Measurements from ENCODE around the gene PHACTR1. TPM values are rescaled to one million over a fixed set of nuclear protein-coding genes. Genes with fewer than 3 reads are reported as not detected.

The PHACTR1 gene
- polyA plus RNA-seq, 3 donors = 6.1 to 26.9 (median 7.6) TPM

- Histone ChIP-seq H3K36me3 (replicated peaks in 1 of 2; ENCODE audit: control insufficient read depth in 1 of 2, insufficient read depth in 2 of 2, low read length in 2 of 2) (no peaks in the 10 kb centered on the region), H4K20me1 (ENCODE audit: insufficient read depth, low read length) (no peaks in the 10 kb centered on the region), H3K9ac (ENCODE audit: insufficient read depth, low read length, poor library complexity, severe bottlenecking) (no peak overlapping the region), H2AFZ (ENCODE audit: insufficient read depth, low read depth, low read length, poor library complexity, severe bottlenecking) (no peak overlapping the region), H3K27ac (ENCODE audit: low read depth in 1 of 2, low read length in 2 of 2) (no peak overlapping the region), H3K4me2 (replicated peaks; ENCODE audit: extremely low read depth, low read length, poor library complexity, severe bottlenecking) (no peak overlapping the region), H3K4me3 (replicated peaks in 1 of 3; ENCODE audit: low read depth in 2 of 3, low read length in 3 of 3) (no peak overlapping the region), H3K27me3 (ENCODE audit: control insufficient read depth in 2 of 2, insufficient read depth in 2 of 2, low read length in 2 of 2) (no peaks in the 10 kb centered on the region), H3K79me2 (ENCODE audit: insufficient read depth, low read length) (no peaks in the 10 kb centered on the region), H3K9me3 (replicated peaks in 1 of 2; ENCODE audit: control insufficient read depth in 1 of 2, insufficient read depth in 1 of 2, low read length in 2 of 2) (no peaks in the 10 kb centered on the region), H3K4me1 (ENCODE audit: control insufficient read depth in 1 of 2, insufficient read depth in 2 of 2, low read length in 2 of 2) (no peaks in the 10 kb centered on the region)
- intact Hi-C loops (cut with micrococcal nuclease) = no loop called here
- Mint-ChIP-seq H3K9me3 (no peaks in the 10 kb centered on the region), H3K36me3 (no peaks in the 10 kb centered on the region), H3K4me1 (peaks cover 10% of the 10 kb centered on the region), H3K27me3 (ENCODE audit: low read depth in 3 of 3) (peaks cover 0 to 2% (median 0%) of the 10 kb centered on the region in 3 donors), H3K4me3 (no peak overlapping the region), H3K27ac (no peak overlapping the region)
- 51% methylated on average over 5 of the region's 9 CpGs for WGBS (ENCODE audit: insufficient coverage)
- TF ChIP-seq, protein P1, sequence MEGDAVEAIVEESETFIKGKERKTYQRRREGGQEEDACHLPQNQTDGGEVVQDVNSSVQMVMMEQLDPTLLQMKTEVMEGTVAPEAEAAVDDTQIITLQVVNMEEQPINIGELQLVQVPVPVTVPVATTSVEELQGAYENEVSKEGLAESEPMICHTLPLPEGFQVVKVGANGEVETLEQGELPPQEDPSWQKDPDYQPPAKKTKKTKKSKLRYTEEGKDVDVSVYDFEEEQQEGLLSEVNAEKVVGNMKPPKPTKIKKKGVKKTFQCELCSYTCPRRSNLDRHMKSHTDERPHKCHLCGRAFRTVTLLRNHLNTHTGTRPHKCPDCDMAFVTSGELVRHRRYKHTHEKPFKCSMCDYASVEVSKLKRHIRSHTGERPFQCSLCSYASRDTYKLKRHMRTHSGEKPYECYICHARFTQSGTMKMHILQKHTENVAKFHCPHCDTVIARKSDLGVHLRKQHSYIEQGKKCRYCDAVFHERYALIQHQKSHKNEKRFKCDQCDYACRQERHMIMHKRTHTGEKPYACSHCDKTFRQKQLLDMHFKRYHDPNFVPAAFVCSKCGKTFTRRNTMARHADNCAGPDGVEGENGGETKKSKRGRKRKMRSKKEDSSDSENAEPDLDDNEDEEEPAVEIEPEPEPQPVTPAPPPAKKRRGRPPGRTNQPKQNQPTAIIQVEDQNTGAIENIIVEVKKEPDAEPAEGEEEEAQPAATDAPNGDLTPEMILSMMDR (IDR thresholded peaks at IDR 0.05) = no peak
- no peak for DNase-seq
Measured at GRCh38 chr6:13120483-13121482, 404.2 kb downstream of the PHACTR1 start.

- peaks cover 8% of the 10 kb centered on the region for H3K4me1 Mint-ChIP-seq
- H3K27ac ChIP-seq (ENCODE audit: low read depth in 1 of 2, low read length in 2 of 2) = no peak overlapping the region
- peaks cover 0 to 2% (median 0%) of the 10 kb centered on the region in 3 donors for H3K27me3 Mint-ChIP-seq (ENCODE audit: low read depth in 3 of 3)
- no peaks in the 10 kb centered on the region for H3K4me1 ChIP-seq (ENCODE audit: control insufficient read depth in 1 of 2, insufficient read depth in 2 of 2, low read length in 2 of 2)
- H2AFZ ChIP-seq (ENCODE audit: insufficient read depth, low read depth, low read length, poor library complexity, severe bottlenecking) = no peak overlapping the region
- H3K4me3 ChIP-seq (replicated peaks in 1 of 3; ENCODE audit: low read depth in 2 of 3, low read length in 3 of 3) = no peak overlapping the region
- H3K4me3 Mint-ChIP-seq = no peak overlapping the region
- H3K9me3 Mint-ChIP-seq = peaks cover 3 to 11% (median 3%) of the 10 kb centered on the region in 7 donors
- DNase-seq = no peak
- no peaks in the 10 kb centered on the region for H3K79me2 ChIP-seq (ENCODE audit: insufficient read depth, low read length)
- H3K27me3 ChIP-seq (ENCODE audit: control insufficient read depth in 2 of 2, insufficient read depth in 2 of 2, low read length in 2 of 2) = no peaks in the 10 kb centered on the region
- H3K9ac ChIP-seq (ENCODE audit: insufficient read depth, low read length, poor library complexity, severe bottlenecking) = no peak overlapping the region
- no peaks in the 10 kb centered on the region for H3K36me3 Mint-ChIP-seq
- no peaks in the 10 kb centered on the region for H3K36me3 ChIP-seq (replicated peaks in 1 of 2; ENCODE audit: control insufficient read depth in 1 of 2, insufficient read depth in 2 of 2, low read length in 2 of 2)
- no peak overlapping the region for H3K4me2 ChIP-seq (replicated peaks; ENCODE audit: extremely low read depth, low read length, poor library complexity, severe bottlenecking)
- H3K9me3 ChIP-seq (replicated peaks in 1 of 2; ENCODE audit: control insufficient read depth in 1 of 2, insufficient read depth in 1 of 2, low read length in 2 of 2) = peaks cover 0 to 3% of the 10 kb centered on the region in 2 donors
- 100% methylated on average over 1 of the region's 2 CpGs for WGBS (ENCODE audit: insufficient coverage)
- no peak overlapping the region for H3K27ac Mint-ChIP-seq
- TF ChIP-seq, protein P1 (IDR thresholded peaks at IDR 0.05) = no peak
- intact Hi-C loops (cut with micrococcal nuclease) = no loop called here
- no peaks in the 10 kb centered on the region for H4K20me1 ChIP-seq (ENCODE audit: insufficient read depth, low read length)
Measured at GRCh38 chr6:13124131-13124530, 407.6 kb downstream of the PHACTR1 start.

Data from CD14-positive monocyte (primary cell).